ENCODE results near the gene RHAG.
"Not testable (repeated sequence)": the region's sequence is repeated elsewhere in the genome, so short reads cannot be mapped to it uniquely, and the experiment has no call there.

The RHAG gene

DNA sequence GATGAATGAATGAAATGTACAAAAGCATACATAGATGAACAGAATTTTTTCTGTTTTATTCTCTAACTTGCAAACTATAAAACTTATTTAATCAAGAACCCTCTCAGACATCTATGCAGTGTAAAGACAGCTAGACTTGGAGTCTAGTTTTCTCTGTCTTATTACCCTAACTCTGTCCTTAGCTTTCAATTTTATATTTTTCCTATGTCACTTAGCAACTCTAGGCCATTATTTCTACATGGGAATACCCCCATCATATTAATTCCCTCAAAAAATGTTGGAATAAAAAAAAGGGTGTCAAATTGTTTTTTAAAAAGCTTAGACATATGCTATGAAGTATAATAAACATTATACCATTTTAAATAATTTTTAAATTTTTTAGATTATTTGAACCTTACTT lies 1.2 kb downstream of the RHAG start:
- no peak for DNase-seq

DNA sequence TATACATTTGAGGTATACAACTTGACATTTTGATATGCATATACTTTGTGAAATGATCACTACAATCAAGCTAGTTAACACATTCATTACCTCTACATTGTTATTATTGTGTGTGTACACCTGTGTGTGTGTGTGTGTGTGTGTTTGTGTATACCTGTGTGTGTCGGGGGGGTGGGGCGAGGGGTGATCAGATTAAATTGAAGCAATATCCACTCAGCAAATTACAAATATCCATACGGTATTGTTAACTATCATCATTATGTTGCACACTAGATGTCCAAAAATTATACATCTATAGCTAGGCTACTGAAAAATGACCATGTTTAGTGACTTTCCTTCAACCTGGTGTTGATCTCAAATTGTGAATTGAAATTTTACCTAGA lies 1.8 kb downstream of the RHAG start:
- no peak for DNase-seq

DNA sequence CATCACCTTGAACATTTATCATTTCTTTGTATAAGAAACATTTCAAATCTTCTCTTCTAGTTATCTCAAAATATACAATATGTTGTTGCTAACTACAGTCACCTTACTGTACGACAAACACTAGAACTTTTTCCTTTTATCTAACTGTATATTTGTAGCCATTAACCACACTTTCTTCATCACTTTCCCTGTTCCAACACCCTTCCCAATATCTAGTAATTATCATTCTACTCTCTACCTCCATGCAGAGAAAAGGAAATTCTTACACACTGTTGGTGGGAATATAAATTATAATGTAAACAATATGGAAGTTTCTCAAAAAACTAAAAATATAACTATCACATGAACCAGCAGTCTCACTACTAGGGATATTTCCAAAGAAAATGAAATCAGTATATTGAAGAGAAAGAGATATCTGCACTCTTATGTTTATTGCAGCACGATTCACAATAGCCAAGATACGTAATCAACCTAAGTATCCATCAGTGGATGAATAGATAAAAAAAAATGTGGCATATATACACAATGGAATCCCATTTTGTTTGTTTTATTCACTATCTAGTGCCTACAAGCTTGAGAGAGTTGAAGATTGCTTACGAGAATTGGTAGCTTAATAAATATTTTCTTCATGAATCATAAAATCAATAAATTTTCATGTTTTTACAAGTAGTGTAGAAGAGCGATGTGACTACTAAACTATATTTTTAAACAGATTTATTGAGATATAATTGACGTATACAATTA lies 2.4 kb downstream of the RHAG start:
- no peak for DNase-seq

DNA sequence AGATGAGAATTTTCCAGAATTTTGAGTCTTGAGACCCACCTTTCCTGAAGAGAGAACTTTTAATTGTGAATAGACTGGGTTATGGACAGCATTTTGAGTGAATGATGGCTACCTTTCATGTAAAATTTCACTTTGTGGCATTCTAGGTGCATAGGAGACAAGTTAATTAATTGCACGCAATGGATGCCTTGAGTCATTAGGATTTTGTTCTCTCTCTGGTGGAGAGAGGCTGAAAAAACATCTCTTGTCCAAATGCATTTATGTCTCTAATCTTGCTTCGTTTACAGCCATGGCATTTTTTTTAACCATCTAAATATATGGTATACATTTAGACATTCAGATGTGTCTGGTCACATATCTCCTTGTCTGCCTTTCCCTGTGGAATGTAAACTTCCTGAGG lies 3.1 kb downstream of the RHAG start:
- no peak for DNase-seq

DNA sequence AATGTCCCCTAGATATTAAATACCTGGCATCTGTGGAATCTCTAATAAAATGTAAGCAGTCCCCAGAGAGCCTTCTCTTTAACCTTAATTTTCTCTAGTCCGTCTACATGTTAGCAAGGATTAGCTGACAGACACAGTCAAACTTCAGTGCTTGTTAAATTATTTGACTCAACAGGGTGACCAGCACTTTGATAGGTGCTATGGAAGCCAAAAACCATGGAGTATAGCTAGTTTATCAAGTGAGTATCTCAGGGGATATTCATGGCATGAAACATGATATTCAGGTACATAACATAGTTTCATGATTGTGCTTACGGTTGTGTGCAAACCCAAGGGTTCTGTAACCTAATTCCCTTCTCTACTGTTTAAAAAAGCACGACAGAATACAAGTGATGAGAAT lies 3.9 kb downstream of the RHAG start:
- DNase-seq = no peak

DNA sequence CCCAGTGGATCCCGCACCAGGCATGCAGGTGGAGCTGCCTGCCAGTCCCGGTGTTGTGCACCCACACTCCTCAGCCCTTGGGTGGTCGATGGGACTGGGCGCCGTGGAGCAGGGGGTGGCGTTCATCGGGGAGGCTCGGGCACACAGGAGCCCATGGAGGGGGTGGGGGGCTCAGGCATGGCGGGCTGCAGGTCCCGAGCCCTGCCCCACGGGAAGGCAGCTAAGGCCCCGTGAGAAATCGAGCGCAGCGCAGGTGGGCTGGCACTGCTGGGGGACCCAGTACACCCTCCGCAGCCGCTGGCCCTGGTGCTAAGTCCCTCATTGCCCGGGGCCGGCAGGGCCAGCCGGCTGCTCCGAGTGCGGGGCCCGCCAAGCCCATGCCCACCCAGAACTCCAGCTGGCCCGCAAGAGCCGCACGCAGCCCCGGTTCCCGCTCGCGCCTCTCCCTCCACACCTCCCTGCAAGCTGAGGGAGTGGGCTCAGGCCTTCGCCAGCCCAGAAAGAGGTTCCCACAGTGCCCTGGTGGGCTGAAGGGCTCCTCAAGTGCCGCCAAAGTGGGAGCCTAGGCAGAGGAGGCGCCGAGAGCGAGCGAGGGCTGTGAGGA lies 7.1 kb downstream of the RHAG start:
- DNase-seq = not testable (repeated sequence)

DNA sequence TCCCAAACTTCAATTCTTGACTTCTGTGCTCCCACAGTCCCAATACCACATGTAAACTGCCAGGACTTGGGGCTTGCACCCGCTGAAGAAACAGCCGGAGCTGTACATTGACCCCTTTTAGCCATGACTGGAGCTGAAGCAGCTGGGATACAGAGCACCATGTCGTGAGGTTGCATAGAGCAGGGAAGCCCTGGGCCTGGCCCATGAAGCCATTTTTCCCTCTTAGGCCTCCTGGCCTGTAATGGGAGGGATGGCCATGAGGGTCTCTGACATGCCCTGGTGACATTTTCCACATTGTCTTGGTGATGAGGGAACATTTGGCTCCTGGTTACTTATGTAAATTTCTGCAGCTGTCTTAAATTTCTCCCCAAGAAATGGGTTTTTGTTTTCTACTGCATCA lies 9.8 kb downstream of the RHAG start:
- DNase-seq = no peak

DNA sequence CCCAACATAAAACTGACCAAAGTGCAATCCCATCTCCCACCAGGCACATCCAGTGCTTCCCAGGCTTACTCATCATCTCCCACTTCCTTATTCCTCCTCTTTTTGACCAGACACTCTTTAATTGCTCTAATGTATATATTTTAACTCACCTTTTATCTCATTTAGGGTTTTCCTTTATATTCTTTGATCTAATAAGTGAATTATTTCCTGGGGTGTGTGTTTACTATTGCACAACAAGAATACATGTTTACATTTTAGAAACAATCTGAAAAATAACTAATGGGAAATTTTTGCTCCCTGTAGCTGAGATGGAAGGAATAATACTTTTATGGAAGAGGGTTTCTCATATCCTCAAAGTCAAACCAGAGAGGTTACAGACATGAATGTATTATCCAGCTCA lies 18.4 kb downstream of the RHAG start:
- no peak for DNase-seq

DNA sequence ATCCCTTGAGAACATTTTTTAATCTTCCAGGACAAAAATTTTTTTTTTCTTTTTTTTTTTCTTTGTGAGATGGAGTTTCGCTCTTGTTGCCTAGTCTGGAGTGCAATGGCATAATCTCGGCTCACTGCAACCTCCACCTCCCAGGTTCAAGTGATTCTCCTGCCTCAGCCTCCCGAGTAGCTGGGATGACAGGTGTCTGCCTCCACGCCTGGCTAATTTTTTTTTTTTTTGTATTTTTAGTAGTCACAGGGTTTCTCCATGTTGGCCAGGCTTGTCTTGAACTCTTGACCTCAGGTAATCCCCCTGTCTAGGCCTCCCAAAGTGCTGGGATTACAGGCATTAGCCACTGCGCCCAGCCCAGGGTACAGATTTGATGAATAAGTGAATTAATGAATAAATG lies 22.5 kb downstream of the RHAG start:
- not testable (repeated sequence) for DNase-seq

DNA sequence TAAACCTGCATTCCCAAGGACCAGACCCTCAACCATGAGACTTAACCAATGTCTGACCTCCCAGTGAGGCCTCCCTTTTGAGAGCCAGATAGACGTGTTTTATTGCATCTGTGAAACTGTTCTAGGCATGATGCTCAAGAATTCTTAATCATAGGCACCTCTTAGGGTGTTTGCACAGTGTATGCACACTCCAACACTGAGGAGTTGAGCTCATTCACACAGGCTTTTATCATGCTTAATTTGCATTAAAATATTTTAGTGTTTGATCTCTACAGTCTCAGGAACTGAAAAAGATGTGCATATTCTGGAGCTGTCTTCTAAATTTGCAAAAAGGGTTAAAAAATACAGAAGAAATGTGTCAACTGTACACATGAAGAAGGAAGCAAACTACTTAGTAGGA lies 27.4 kb downstream of the RHAG start:
- DNase-seq = no peak

DNA sequence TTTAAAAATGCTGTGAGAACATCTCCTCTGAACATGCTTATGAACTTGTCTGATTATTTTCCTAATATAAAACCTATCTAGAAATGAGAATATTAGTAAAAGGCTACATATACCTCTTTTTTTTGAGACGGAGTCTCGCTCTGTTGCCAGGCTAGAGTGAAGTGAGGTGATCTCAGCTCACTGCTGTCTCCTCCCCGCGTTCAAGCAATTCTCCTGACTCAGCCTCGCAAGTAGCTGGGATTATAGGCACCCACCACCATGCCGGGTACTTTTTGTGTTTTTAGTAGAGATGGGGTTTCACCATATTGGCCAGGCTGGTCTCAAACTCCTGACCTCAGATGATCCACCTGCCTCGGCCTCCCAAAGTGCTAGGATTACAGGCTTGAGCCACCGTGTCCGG lies 28.4 kb downstream of the RHAG start:
- DNase-seq = not testable (repeated sequence)

DNA sequence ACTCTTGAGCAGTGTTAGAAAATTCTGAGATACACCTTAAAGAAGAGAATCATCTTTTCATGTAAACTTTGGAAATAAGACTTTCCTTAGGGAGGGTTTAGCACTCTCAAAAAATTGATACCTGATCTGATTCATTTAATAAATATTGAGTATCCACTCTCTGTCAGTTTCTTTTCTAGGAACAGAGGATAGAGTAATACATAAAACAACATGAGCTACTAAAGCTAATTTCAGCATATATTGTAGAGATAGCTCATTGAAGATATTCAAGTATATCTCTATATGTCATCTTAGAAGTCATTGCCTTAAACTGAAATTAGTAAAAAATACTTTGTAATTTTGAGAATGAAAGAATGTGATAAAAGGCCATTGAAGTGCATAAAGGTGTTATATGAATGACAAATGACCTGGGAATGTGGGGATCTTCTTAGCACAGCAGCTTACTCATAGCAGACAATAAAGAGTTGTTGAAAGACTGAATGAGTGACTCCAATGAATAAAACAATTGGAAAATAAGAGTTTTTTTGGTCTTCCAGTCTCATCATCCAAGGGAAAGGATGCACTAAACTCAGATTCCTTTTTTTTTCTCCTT lies 29.2 kb downstream of the RHAG start:
- no peak for DNase-seq

DNA sequence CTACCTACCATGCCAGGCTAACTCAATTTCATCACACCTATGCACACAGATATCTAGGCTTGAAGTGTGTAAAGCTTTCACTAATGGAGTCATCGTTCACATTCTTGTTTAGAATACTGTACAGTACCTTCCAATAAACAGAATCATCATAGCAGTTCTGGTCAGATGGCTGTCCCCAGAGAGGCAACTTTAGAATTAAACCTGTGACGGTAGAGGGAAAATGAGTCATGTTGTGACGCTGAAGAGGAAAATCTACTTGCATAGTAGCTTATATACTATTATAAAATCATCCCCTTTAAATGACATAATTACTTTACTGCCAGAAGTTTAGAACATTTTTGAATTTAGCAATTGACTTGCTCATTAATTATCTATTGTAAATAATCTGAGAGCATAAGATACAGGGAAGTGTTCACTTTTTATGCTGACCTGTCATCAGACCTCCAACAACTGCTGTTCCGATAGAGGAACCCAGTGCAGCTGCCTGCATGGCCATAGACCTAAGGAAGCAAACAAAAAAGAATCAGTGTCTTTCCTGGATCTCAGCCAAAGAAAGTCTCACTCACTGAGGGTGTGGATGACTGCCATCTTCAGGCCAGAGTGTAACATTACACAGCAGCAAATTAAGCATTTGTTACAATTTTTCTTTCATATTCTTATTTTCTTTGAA lies 29.8 kb downstream of the RHAG start:
- peak; percentile 12 to 34 for DNase-seq

DNA sequence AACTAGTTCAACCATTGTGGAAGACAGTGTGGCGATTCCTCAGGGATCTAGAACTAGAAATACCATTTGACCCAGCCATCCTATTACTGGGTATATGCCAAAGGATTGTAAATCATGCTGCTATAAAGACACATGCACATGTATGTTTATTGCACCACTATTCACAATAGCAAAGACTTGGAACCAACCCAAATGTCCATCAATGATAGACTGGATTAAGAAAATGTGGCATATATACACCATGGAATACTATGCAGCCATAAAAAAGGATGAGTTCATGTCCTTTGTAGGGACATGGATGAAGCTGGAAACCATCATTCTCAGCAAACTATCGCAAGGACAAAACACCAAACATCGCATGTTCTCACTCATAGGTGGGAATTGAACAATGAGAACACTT lies 32.6 kb downstream of the RHAG start:
- not testable (repeated sequence) for DNase-seq

DNA sequence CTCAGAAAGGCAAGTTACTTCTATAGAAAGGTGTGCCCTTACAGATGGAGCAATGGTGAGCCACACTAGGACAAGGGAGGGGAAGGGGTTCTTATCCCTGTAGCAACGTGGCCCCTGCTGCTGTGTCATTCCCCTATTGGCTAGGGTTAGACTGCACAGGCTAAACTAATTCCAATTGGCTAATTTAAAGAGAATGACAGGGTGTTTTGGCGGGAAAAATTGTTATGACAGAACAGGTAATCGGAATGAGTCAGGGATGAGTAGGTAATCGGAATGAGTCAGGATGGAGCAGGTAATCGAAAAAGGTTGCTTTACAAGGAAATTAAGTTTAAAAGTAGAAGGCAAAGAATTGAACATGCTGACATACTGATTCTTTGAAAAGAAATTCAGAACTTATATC lies 49.4 kb downstream of the RHAG start:
- not testable (repeated sequence) for DNase-seq

DNA sequence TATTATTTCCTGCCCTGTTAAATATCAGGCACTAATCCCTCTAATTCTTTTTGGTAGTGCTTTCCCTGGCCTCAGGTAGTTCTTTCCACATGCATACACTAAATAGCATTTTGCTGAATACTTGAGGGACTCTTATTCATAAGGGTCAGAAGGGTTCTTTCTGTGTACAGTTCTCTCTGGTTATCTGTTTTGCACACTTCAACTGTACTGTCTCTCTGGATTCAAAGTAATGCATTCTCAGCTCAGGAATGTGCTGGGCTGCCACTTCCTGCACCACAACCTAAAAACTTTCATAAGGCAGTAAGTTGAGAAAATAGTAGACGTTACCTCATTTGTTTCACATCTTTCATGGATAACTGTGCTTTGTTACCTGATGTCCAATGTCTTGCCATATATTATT lies 54.1 kb downstream of the RHAG start:
- no peak for DNase-seq

DNA sequence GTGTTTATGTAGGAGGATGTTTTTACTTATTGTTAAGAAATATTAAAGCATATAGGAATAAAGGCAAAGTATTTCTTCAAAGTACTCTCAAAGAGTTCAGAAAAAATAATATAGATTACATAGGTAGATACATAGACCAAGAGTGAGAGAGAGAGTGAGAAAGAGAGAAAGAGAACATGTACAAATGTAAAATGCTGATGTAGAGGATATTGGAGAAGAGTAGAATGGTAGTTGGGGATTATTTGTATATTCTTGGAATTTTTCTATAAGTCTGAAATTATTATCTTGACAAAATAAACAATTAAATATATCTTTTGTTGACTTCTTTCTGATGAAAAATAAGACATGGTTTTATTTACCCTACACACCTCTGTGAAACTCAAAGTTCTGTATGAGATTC lies 57.0 kb downstream of the RHAG start:
- DNase-seq = no peak

DNA sequence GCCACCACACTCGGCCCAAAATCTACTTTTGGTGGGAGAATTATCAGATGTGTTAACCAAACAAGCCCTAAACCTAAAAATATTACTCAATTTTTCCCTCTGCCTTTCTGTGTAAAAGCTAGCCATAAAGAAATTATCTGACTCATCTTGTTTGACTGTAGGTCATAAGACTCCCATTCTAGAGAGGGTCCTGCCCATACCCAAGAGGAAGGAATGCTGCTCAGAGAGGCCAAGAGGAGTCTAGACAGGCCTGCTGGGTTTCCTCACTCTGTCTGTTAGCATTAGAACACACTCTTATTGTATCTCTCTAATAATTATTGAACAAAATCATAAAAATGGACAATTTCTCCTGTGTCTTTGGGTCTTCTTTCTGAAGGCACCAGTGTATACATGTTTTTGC lies 60.0 kb downstream of the RHAG start:
- no peak for DNase-seq

DNA sequence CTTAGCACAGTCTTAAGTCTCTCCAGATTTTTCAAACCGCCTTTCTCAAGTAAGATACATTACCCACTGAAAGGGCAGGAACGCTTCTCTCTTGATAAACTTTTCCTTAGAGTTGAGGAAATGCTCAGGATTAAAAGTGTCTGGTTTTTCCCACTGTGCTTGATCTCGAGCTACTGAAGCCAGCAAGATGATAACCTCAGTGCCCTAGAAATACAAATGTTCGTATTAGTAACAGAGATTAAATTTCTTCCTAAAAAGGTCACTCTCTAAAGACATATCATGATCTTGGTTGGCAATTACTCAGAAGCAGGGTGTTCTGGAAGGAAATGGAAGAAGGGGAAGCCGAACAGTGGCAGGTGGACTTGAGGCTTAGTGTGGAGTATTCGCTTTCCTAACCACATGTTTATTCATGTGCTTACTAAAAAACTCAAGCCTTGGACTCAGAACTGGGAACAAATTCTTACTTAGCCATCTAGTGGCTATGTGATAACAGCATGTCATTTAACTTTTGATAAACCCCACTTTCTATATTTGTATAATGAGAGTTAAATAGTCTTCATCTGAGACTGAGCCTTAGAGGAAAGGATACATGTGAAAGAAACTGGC lies 66.1 kb downstream of the RHAG start:
- DNase-seq = no peak

DNA sequence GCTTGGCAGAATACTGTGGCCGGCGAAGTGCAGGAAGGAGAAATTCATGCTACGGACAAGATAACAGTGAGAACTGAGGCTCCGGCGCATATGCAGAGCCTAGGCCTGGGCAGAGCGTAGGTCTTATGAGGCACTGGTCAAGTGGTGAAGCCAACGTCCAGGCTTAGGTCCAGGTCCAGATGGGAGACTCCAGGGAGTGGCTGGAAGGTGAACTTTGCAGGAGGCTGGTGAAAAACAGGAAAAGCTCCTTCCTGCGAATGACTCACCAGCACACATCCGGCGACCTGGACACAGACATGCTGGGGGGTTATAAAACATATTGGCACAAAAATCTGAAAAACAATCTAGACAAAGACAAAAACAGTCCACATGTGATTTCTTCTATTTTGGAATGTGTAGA lies 70.8 kb downstream of the RHAG start:
- no peak for DNase-seq

DNA sequence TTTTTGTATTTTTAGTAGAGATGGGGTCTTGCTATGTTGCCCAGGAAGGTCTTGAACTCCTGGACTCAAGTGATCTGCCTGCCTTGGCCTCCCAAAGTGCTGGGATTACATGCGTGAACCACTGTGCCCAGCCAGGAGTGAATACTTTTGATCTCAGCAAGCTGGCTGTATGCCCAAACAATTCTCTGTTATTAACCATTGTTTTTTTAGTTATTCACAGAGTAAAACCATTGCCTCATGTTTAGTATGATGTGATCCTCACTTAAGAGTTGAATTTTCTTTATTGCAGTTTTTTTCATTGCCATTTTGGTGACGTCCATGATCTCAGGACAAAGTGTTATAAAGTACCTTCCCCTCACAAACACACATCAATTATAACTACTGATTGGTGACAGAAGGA lies 71.4 kb downstream of the RHAG start:
- no peak for DNase-seq

DNA sequence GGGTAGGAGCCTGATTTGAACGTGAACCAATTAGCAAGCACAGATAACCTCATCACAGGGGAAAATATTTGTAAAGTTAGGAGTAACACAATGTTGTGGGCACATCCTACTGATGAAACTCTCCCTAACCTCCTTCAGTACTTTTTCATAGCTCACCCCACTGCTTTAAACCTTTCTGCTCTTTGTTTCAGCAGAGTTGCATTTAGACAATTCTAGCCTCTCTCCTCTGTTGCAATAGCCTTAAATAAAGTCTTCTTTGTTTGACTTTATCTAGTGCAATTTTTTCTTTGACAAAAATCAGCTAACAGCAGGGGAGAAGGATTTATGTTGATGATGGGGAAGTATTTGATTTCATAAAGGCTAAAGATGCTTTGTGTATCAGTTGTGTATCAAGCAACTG lies 72.1 kb downstream of the RHAG start:
- no peak for DNase-seq

DNA sequence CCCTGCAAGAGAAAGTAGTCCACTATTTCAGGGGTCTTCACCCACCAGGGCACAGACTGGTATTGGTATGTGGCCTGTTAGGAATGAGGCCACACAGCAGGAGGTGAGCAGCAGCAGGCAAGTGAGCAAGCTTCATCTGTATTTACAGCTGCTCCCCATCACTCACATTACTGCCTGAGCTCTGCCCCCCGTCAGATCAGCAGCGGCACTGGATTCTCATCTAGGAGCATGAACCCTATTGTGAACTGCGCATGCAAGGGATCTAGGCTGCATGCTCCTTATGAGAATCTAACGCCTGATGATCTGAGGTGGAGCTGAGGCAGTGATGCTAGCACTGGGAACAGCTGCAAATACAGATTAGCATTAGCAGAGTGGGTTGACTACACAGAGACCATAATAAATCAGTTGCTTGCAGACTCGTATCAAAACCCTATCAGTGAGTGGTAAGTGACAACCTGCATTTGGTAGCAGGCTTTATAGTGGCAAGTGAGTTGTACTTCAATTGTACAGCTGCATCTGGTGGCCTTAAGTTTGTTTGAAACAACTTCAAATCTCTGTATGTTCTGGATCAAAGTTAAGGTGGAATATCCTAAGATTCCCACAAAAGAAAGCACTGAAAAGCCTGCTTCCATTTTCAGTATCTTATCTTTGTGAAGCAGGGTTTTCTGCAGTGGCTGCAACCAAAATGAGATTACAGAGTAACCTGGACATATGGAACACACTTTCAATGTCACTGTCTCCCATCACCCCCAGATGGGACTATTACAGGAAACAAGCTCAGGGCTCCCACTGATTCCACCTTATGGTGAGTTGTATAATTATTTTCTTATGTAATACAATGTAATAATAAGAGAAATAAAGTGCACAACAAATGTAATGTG lies 73.4 kb downstream of the RHAG start:
- no peak for DNase-seq

All from NCI-H1930 (cell line).